GM12891 (cell line): ENCODE results near the gene AKT1.

ENCODE experiments used
- PAX5 ChIP-seq: IDR thresholded peaks from 2 replicates; pipeline ENCODE4 v1.6.1; 2011; ENCODE audit warnings: low read length, moderate library complexity, mild to moderate bottlenecking; ENCODE audit not compliant: insufficient read depth, severe bottlenecking
- POLR2A ChIP-seq: IDR thresholded peaks from 2 replicates; pipeline ENCODE4 v1.6.1; 2011; ENCODE audit warnings: low read depth, low read length, control low read depth
- POLR2AphosphoS5 ChIP-seq: IDR thresholded peaks from 2 replicates; pipeline ENCODE4 v1.6.1; 2011; ENCODE audit warnings: low read depth, low read length, control low read depth
- POU2F2 ChIP-seq: IDR thresholded peaks from 2 replicates; pipeline ENCODE4 v1.6.1; 2011; ENCODE audit warnings: low read depth, mild to moderate bottlenecking, control low read depth, low read length, moderate library complexity
- SPI1 ChIP-seq: IDR thresholded peaks from 2 replicates; pipeline ENCODE4 v1.6.1; 2011; ENCODE audit warnings: low read depth, low read length, control low read depth
- TAF1 ChIP-seq: IDR thresholded peaks from 2 replicates; pipeline ENCODE4 v1.6.1; 2011; ENCODE audit warnings: low read depth, low read length, control low read depth

DNA sequence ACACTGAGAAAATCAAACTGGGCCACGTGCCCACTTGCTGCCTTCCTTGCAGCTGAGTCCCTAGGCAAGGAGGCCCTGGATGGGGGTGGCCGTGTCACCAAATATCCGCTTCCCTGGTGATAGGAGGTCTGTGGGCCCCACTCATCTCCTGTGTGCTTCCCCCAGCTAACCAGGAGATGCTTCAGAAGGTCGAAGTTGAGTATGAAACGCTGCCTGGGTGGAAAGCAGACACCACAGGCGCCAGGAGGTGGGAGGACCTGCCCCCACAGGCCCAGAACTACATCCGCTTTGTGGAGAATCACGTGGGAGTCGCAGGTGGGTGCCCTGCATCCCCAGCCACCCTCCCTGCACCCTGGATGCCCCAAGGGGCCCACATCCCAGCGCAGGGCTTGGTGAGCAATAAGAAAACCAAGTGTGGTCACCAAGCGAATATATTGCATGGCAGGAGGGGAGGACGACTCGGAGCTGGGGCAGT lies 49.4 kb downstream of the AKT1 start:
- TF ChIP-seq POLR2AphosphoS5 (no peak), PAX5 (no peak), POLR2A (no peak), TAF1 (no peak), SPI1 (no peak), POU2F2 (no peak)
